HL-60 (cell line): ENCODE results near the gene SRP9.

Experiments used
- CTCF ChIP-seq: IDR thresholded peaks from one replicate; pipeline ENCODE4 v1.5.1; 2011; ENCODE audit warnings: low read length, control low read depth, inconsistent platforms; ENCODE audit not compliant: insufficient read depth
- POLR2AphosphoS5 ChIP-seq: IDR thresholded peaks from 2 replicates; pipeline ENCODE4 v1.6.1; 2012; ENCODE audit warnings: low read depth
- SPI1 ChIP-seq: IDR thresholded peaks from 2 replicates; pipeline ENCODE4 v1.6.1; 2012; ENCODE audit warnings: low read depth, mild to moderate bottlenecking, borderline replicate concordance

- TF ChIP-seq CTCF, result no peak
- TF ChIP-seq POLR2AphosphoS5, result no peak
- TF ChIP-seq SPI1, result no peak
Observed at GRCh38 chr1:225737161-225737560, 40.5 kb upstream of the SRP9 start.
